PC-3 (cell line): ENCODE data around the gene PCYOX1L. TPM values are rescaled to one million over a fixed set of nuclear protein-coding genes. Genes with fewer than 3 reads are reported as not detected.

Experiments used
- ATAC-seq: fragments of 200-7000 bp; cut with Tn5 transposase; 2 replicates; pipeline ENCODE4 v1.9.1; 2020; ENCODE audit warnings: mild to moderate bottlenecking, moderate library complexity
- BruUV-seq: library from RNA; stranded (reverse); fragments of 400-500 nt; replicated peaks from 2 replicates; lab custom pipeline; 2021; lab: Mats Ljungman, UMichigan
- CTCF ChIA-PET: fragments of 300-600 bp; sonication (Branson Sonifier 250); formaldehyde crosslinking; loops from one replicate; lab custom pipeline; 2022; ENCODE audit warnings: antibody characterized with exemption; lab: Charles Lee
- POLR2A ChIA-PET: fragments of 300-600 bp; sonication (Branson Sonifier 250); formaldehyde crosslinking; loops from one replicate; lab custom pipeline; 2022; ENCODE audit warnings: antibody characterized with exemption; ENCODE audit not compliant: unreplicated experiment; lab: Charles Lee
- DNase-seq: peaks from one replicate; pipeline ENCODE4 v3.0.0-alpha.2; 2015
- H2AFZ ChIP-seq: fragments of 300-600 bp; sonication (generic); 2 replicates; pipeline ENCODE4 v1.6.0; 2016; ENCODE audit warnings: antibody characterized with exemption, low read length
- H3F3A ChIP-seq: fragments of 300-600 bp; sonication (generic); one replicate; pipeline ENCODE4 v1.6.0; 2017; ENCODE audit warnings: antibody characterized with exemption, low read length, control low read depth, mild to moderate bottlenecking; ENCODE audit not compliant: unreplicated experiment
- H3K27ac ChIP-seq: fragments of 300-600 bp; sonication (generic); 2 replicates; pipeline ENCODE4 v1.5.1; 2016; ENCODE audit warnings: mild to moderate bottlenecking, low read length
- H3K27me3 ChIP-seq: fragments of 300-600 bp; sonication (generic); 2 replicates; pipeline ENCODE4 v1.6.1; 2016; ENCODE audit warnings: low read length, mixed read lengths
- H3K36me3 ChIP-seq: fragments of 300-600 bp; sonication (generic); 2 replicates; pipeline ENCODE4 v1.6.1; 2016; ENCODE audit warnings: low read depth, mixed run types, low read length, mixed read lengths
- H3K4me1 ChIP-seq: fragments of 300-600 bp; sonication (generic); 2 replicates; pipeline ENCODE4 v1.5.1; 2016; ENCODE audit warnings: low read length; ENCODE audit not compliant: insufficient read depth
- H3K4me2 ChIP-seq: fragments of 300-600 bp; sonication (generic); 2 replicates; pipeline ENCODE4 v1.6.0; 2016; ENCODE audit warnings: low read length
- H3K4me3 ChIP-seq: fragments of 300-600 bp; sonication (generic); 2 replicates; pipeline ENCODE4 v1.5.1; 2016; ENCODE audit warnings: mild to moderate bottlenecking, low read length, mixed read lengths
- H3K79me2 ChIP-seq: fragments of 300-600 bp; sonication (generic); 2 replicates; pipeline ENCODE4 v1.6.1; 2017; ENCODE audit warnings: low read length, mixed read lengths
- H3K9ac ChIP-seq: fragments of 300-600 bp; sonication (generic); 2 replicates; pipeline ENCODE4 v1.6.0; 2016; ENCODE audit warnings: mild to moderate bottlenecking, low read length
- H3K9me2 ChIP-seq: fragments of 300-600 bp; sonication (generic); replicated peaks from 2 replicates; pipeline ENCODE4 v1.6.1; 2016; ENCODE audit warnings: mixed run types, low read length, mixed read lengths
- H3K9me3 ChIP-seq: fragments of 300-600 bp; sonication (generic); 2 replicates; pipeline ENCODE4 v1.6.1; 2016; ENCODE audit warnings: low read length, mixed read lengths
- H4K20me1 ChIP-seq: fragments of 300-600 bp; sonication (generic); 2 replicates; pipeline ENCODE4 v1.6.1; 2016; ENCODE audit warnings: low read length, mixed read lengths
- EZH2 ChIP-seq: fragments of 300-600 bp; sonication (generic); IDR thresholded peaks from one replicate; pipeline ENCODE4 v1.6.1; 2017; ENCODE audit warnings: antibody characterized with exemption, mild to moderate bottlenecking, low read length; ENCODE audit not compliant: unreplicated experiment
- EZH2phosphoT487 ChIP-seq: fragments of 300-600 bp; sonication (generic); IDR thresholded peaks from 2 replicates; pipeline ENCODE4 v1.6.1; 2018; ENCODE audit warnings: mild to moderate bottlenecking, antibody characterized with exemption, low read length, borderline replicate concordance
- intact Hi-C: fragments of 100-400 bp; cut with micrococcal nuclease; formaldehyde crosslinking; loops from 2 replicates; pipeline ENCODE4 v1.9.0; 2023
- total RNA-seq: library from RNA; depleted of rRNA; stranded (reverse); fragments of >200 nt; gene quantifications from 2 replicates; pipeline ENCODE4 v1.2.3, GENCODE V29; 2014
- TF ChIP-seq, protein P1 (sequence below): fragments of 300-600 bp; sonication (generic); conservative IDR thresholded peaks from 2 replicates; pipeline ENCODE4 v1.5.1; 2017; ENCODE audit warnings: antibody characterized with exemption, low read depth, mild to moderate bottlenecking, low read length

Gene PCYOX1L
- total RNA-seq, 1 experiment from 2014 or later, result 12.8 TPM

DNA sequence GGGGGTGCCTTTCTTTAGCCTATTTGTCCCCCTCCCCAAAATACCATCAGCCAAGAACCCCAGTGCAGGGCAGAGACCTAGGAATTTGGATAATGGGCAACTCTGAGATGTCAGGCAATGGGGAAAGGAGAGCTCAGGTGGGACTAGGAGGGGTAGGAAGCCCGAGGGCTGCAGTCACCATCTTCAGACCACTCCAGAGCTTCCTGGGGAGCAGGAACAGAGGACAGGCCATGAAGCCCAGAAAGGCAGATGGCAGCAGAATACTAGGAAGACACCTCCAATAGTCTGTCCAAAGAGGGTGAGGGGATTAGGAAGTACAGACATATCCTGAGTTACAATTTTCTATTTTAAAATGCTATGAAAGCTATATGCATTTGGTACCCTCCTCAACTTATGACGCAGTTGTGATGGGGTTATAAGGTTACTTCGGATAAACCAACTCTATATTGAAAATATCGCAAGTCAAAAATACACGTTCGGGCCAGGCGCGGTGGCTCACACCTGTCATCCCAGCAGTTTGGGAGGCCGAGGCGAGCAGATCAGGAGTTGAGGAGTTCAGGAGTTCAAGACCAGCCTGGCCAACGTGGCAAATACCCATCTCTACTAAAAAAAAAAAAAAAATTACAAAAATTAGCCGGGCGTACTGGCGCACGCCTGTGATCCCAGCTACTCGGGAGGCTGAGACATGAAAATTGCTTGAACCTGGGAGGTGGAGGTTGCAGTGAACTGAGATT, 55.8 kb downstream of the PCYOX1L start:
- POLR2A ChIA-PET, result no interaction called here
- no TSS peak for BruUV-seq
- no peak overlapping the region for H3K4me2 ChIP-seq

DNA sequence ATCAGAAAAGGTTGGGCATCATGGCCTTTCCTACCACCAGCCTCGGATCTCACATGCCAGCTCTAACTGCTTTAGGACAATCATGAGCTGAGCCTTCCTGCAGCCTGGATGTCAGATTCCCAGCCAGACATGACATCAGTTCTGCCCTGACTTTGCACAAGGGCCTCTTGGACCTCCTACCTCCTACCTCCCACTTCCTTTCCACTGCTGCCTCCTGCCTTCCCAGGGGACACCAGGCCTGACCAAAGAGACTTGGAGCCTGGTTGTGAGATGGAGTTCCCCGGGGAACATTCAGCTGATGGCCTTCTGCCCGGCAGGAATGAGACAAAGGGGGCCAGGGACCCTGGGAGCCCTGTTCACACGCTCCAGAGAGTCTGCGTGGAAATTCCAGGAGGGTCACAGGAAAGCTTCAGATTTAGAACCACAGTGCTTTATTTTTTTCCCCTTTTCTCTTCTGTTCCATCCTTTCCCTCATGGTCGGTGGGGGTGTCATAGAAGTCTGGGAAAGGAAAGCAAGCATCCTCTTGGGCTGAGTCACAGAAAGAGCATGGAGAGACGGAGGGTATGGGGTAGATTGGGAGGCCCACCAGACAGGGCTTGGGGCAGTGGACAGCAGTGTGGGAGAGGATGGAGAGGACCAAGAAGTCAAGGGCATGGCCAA, 56.7 kb downstream of the PCYOX1L start:
- ChIA-PET CTCF (no interaction called here), POLR2A (no interaction called here)
- Histone ChIP-seq H3K79me2 (no peaks in the 10 kb centered on the region), H3K27me3 (no peaks in the 10 kb centered on the region), H3K9ac (no peak overlapping the region), H3K36me3 (no peaks in the 10 kb centered on the region), H3K9me3 (no peaks in the 10 kb centered on the region), H2AFZ (no peak overlapping the region), H3K4me1 (no peaks in the 10 kb centered on the region), H4K20me1 (no peaks in the 10 kb centered on the region), H3K4me3 (no peak overlapping the region), H3K27ac (no peak overlapping the region), H3K4me2 (no peak overlapping the region), H3F3A (no peaks in the 10 kb centered on the region), H3K9me2 (no peaks in the 10 kb centered on the region)
- TF ChIP-seq, protein P1, sequence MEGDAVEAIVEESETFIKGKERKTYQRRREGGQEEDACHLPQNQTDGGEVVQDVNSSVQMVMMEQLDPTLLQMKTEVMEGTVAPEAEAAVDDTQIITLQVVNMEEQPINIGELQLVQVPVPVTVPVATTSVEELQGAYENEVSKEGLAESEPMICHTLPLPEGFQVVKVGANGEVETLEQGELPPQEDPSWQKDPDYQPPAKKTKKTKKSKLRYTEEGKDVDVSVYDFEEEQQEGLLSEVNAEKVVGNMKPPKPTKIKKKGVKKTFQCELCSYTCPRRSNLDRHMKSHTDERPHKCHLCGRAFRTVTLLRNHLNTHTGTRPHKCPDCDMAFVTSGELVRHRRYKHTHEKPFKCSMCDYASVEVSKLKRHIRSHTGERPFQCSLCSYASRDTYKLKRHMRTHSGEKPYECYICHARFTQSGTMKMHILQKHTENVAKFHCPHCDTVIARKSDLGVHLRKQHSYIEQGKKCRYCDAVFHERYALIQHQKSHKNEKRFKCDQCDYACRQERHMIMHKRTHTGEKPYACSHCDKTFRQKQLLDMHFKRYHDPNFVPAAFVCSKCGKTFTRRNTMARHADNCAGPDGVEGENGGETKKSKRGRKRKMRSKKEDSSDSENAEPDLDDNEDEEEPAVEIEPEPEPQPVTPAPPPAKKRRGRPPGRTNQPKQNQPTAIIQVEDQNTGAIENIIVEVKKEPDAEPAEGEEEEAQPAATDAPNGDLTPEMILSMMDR, result no peak
- no peak for TF ChIP-seq EZH2phosphoT487
- no peak for TF ChIP-seq EZH2
- ATAC-seq (no peak), DNase-seq (no peak)
- no TSS peak for BruUV-seq
- intact Hi-C loops, result no loop called here

More for the DNA sequence above, 55.8 kb downstream of the PCYOX1L start:
- TF ChIP-seq, protein P1, result no peak
- TF ChIP-seq EZH2 (no peak), EZH2phosphoT487 (no peak)
- no peak overlapping the region for H2AFZ ChIP-seq
- H3K9ac ChIP-seq, result no peak overlapping the region
- CTCF ChIA-PET, result no interaction called here
- H3K27ac ChIP-seq, result no peak overlapping the region
- no peaks in the 10 kb centered on the region for H3K4me1 ChIP-seq
- ATAC-seq (no peak), DNase-seq (no peak)
- no peaks in the 10 kb centered on the region for H3K79me2 ChIP-seq
- H3K9me2 ChIP-seq, result no peaks in the 10 kb centered on the region
- no peaks in the 10 kb centered on the region for H3K36me3 ChIP-seq
- no peaks in the 10 kb centered on the region for H4K20me1 ChIP-seq
- intact Hi-C loops, result no loop called here
- no peak overlapping the region for H3K4me3 ChIP-seq
- no peaks in the 10 kb centered on the region for H3K27me3 ChIP-seq
- H3F3A ChIP-seq, result no peaks in the 10 kb centered on the region
- H3K9me3 ChIP-seq, result no peaks in the 10 kb centered on the region
